Stimulated activated CD4-positive, alpha-beta T cell treated with anti-CD3 and anti-CD28 coated beads, Interleukin-2, amount 100 ng/mL, for 24 hours (primary cell): ENCODE data around the gene BRD2.

Experiments used
- DNase-seq, 2 donors: peaks; one replicate each; pipeline ENCODE4 v3.0.0-alpha.2; 2020

Gene BRD2

GRCh38 chr6:32950010-32950409 is 18.4 kb upstream of the BRD2 start:
- no peak for DNase-seq

- no peak for DNase-seq
Measured at GRCh38 chr6:32950449-32950848, 17.9 kb upstream of the BRD2 start.

- DNase-seq = peak; percentile 57 to 70
Measured at GRCh38 chr6:32952817-32953739, 15.3 kb upstream of the BRD2 start, which contains the start of gene HLA-DMA. Gene HLA-DMA, minus strand, starts transcription at chr6:32953097. Its CDS starts 61 bp downstream, at chr6:32953036.

GRCh38 chr6:32953775-32954174 is 14.6 kb upstream of the BRD2 start:
- no peak for DNase-seq

- DNase-seq = no peak
Measured at GRCh38 chr6:32954267-32954666, 14.1 kb upstream of the BRD2 start.

GRCh38 chr6:32954986-32955802 is 13.2 kb upstream of the BRD2 start:
- DNase-seq = no peak

GRCh38 chr6:32956176-32956575 is 12.2 kb upstream of the BRD2 start:
- no peak for DNase-seq

GRCh38 chr6:32960563-32960962 is 7.8 kb upstream of the BRD2 start:
- no peak for DNase-seq

- DNase-seq = no peak
Measured at GRCh38 chr6:32962213-32962826, 6.1 kb upstream of the BRD2 start.

- no peak for DNase-seq
Measured at GRCh38 chr6:32963866-32964265, 4.5 kb upstream of the BRD2 start.

- DNase-seq = no peak
Measured at GRCh38 chr6:32964776-32965175, 3.6 kb upstream of the BRD2 start.

- DNase-seq = no peak
Measured at GRCh38 chr6:32967151-32968091, 973 bp upstream of the BRD2 start.

- peak; percentile 74 for DNase-seq
Measured at GRCh38 chr6:32968867-32969684, 682 bp downstream of the BRD2 start.

GRCh38 chr6:32969685-32970412 is 1.5 kb downstream of the BRD2 start:
- peak; percentile 78 to 83 for DNase-seq

GRCh38 chr6:32970413-32971241 is 2.2 kb downstream of the BRD2 start:
- peak; percentile 81 to 88 for DNase-seq

- DNase-seq = no peak
Measured at GRCh38 chr6:32971242-32971580, 2.8 kb downstream of the BRD2 start.

GRCh38 chr6:32971581-32972352 is 3.4 kb downstream of the BRD2 start:
- peak; percentile 99 for DNase-seq

- peak; percentile 53 to 68 for DNase-seq
Measured at GRCh38 chr6:32972353-32973143, 4.2 kb downstream of the BRD2 start.
